Cardiac fibroblast (primary cell): ENCODE data around the gene ZNF71.

ENCODE experiments used
- DNase-seq, 2 donors: peaks; one replicate each; pipeline versions ENCODE4 v3.0.0 to v3.0.0-alpha.2; 2010; ENCODE audit warnings: low read depth in 2 of 2
- H3K4me3 ChIP-seq, 2 donors: replicated peaks in 1 of 2; 1 replicate in 1 of 2; 2 replicates in 1 of 2; pipeline ENCODE4 v1.5.1; 2011; ENCODE audit warnings: low read depth in 2 of 2, low read length in 2 of 2, mild to moderate bottlenecking in 2 of 2, moderate library complexity in 1 of 2
- CTCF ChIP-seq: IDR thresholded peaks from one replicate; pipeline ENCODE4 v1.5.1; 2011; ENCODE audit warnings: low read depth, mild to moderate bottlenecking, low read length, inconsistent platforms

The ZNF71 gene

GRCh38 chr19:56619121-56619520 lies 24.0 kb downstream of the ZNF71 start:
- no peak for TF ChIP-seq CTCF
- no peak overlapping the region for H3K4me3 ChIP-seq
- no peak for DNase-seq

- H3K4me3 ChIP-seq = no peak overlapping the region
- no peak for TF ChIP-seq CTCF
- no peak for DNase-seq
Observed at GRCh38 chr19:56622374-56622773, 27.3 kb downstream of the ZNF71 start.

- no peak for DNase-seq
- no peak for TF ChIP-seq CTCF
- no peak overlapping the region for H3K4me3 ChIP-seq
Observed at GRCh38 chr19:56623006-56623405, 27.9 kb downstream of the ZNF71 start.

GRCh38 chr19:56625708-56626107 lies 30.6 kb downstream of the ZNF71 start:
- no peak for TF ChIP-seq CTCF
- no peak overlapping the region for H3K4me3 ChIP-seq
- no peak for DNase-seq

GRCh38 chr19:56633021-56633420 lies 37.9 kb downstream of the ZNF71 start:
- TF ChIP-seq CTCF = no peak
- DNase-seq = no peak

GRCh38 chr19:56637976-56638555 lies 43.0 kb downstream of the ZNF71 start:
- no peak for TF ChIP-seq CTCF
- no peak overlapping the region for H3K4me3 ChIP-seq
- DNase-seq = peak; percentile 69 to 85

More at GRCh38 chr19:56633021-56633420, 37.9 kb downstream of the ZNF71 start:
- no peak overlapping the region for H3K4me3 ChIP-seq

GRCh38 chr19:56639217-56639616 lies 44.1 kb downstream of the ZNF71 start:
- TF ChIP-seq CTCF = no peak
- DNase-seq = peak; percentile 5 to 28
- no peak overlapping the region for H3K4me3 ChIP-seq
